ENCODE data around the gene TMEM239.

- TF ChIP-seq, protein P1, sequence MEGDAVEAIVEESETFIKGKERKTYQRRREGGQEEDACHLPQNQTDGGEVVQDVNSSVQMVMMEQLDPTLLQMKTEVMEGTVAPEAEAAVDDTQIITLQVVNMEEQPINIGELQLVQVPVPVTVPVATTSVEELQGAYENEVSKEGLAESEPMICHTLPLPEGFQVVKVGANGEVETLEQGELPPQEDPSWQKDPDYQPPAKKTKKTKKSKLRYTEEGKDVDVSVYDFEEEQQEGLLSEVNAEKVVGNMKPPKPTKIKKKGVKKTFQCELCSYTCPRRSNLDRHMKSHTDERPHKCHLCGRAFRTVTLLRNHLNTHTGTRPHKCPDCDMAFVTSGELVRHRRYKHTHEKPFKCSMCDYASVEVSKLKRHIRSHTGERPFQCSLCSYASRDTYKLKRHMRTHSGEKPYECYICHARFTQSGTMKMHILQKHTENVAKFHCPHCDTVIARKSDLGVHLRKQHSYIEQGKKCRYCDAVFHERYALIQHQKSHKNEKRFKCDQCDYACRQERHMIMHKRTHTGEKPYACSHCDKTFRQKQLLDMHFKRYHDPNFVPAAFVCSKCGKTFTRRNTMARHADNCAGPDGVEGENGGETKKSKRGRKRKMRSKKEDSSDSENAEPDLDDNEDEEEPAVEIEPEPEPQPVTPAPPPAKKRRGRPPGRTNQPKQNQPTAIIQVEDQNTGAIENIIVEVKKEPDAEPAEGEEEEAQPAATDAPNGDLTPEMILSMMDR (IDR thresholded peaks at IDR 0.05): no peak
- no peak for TF ChIP-seq EP300 (IDR thresholded peaks at IDR 0.05)
- TF ChIP-seq POLR2AphosphoS5 (IDR thresholded peaks at IDR 0.05): no peak
- TF ChIP-seq POLR2A (IDR thresholded peaks at IDR 0.05): no peak
Observed at GRCh38 chr20:2795451-2795850, 20.7 kb upstream of the TMEM239 start.
